HCT116 (cell line): ENCODE measurements around the gene EGF.

Experiments used
- CEBPB ChIP-seq: IDR thresholded peaks from 2 replicates; pipeline ENCODE4 v1.6.1; 2012; ENCODE audit warnings: low read depth
- ELF1 ChIP-seq: IDR thresholded peaks from 2 replicates; pipeline ENCODE4 v1.6.1; 2012; ENCODE audit warnings: low read depth, borderline replicate concordance
- EZH2phosphoT487 ChIP-seq: fragments of 200-600 bp; IDR thresholded peaks from 2 replicates; pipeline ENCODE4 v1.6.1; 2018; ENCODE audit warnings: antibody characterized with exemption, borderline replicate concordance
- POLR2A ChIP-seq: IDR thresholded peaks from 2 replicates; pipeline ENCODE4 v1.7.0; 2011; ENCODE audit warnings: borderline replicate concordance; ENCODE audit not compliant: insufficient read depth, insufficient read length; ENCODE audit errors: extremely low read depth
- POLR2AphosphoS5 ChIP-seq: IDR thresholded peaks from 2 replicates; pipeline ENCODE4 v1.6.1; 2011; ENCODE audit warnings: mild to moderate bottlenecking, low read depth, low read length, moderate library complexity
- RAD21 ChIP-seq: IDR thresholded peaks from 2 replicates; pipeline ENCODE4 v1.6.1; 2012; ENCODE audit warnings: low read depth, mild to moderate bottlenecking
- TF ChIP-seq, protein P1 (sequence below), 3 experiments: fragments of 200-600 bp in 1 of 3; sonication (generic) in 1 of 3; IDR thresholded peaks in 2 of 3; conservative IDR thresholded peaks in 1 of 3; 2 replicates each; pipeline ENCODE4 v1.5.1; 2012 to 2017; ENCODE audit warnings: low read depth in 2 of 3, low read length in 2 of 3, antibody characterized with exemption in 1 of 3, borderline replicate concordance in 1 of 3, control low read depth in 1 of 3, mild to moderate bottlenecking in 1 of 3, mixed read lengths in 1 of 3, mixed run types in 1 of 3, moderate library complexity in 1 of 3; ENCODE audit not compliant: insufficient read depth in 1 of 3

DNA sequence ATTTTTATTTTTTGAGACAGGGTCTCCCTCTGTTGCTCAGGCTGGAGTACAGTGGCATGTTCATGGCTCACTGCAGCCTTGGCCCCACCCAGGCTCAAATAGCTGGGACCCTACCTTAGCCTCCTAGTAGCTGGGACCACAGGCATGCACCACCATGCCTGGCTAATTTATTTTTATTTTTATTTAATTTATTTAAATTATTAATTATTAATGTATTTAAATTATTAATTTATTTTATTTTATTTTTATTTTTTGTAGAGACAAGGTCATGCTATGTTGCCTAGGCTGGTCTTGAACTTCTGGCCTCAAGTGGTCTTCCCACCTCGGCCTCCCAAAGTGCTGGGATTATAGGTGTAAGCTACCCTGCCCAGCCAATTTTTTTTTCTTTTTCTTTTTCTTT is 69.3 kb downstream of the EGF start:
- TF ChIP-seq POLR2AphosphoS5 (no peak), POLR2A (no peak), EZH2phosphoT487 (no peak), CEBPB (no peak), RAD21 (no peak), ELF1 (no peak)
- TF ChIP-seq, protein P1, sequence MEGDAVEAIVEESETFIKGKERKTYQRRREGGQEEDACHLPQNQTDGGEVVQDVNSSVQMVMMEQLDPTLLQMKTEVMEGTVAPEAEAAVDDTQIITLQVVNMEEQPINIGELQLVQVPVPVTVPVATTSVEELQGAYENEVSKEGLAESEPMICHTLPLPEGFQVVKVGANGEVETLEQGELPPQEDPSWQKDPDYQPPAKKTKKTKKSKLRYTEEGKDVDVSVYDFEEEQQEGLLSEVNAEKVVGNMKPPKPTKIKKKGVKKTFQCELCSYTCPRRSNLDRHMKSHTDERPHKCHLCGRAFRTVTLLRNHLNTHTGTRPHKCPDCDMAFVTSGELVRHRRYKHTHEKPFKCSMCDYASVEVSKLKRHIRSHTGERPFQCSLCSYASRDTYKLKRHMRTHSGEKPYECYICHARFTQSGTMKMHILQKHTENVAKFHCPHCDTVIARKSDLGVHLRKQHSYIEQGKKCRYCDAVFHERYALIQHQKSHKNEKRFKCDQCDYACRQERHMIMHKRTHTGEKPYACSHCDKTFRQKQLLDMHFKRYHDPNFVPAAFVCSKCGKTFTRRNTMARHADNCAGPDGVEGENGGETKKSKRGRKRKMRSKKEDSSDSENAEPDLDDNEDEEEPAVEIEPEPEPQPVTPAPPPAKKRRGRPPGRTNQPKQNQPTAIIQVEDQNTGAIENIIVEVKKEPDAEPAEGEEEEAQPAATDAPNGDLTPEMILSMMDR (IDR thresholded peaks at IDR 0.05 in 2 of 3, conservative IDR thresholded peaks at IDR 0.05 in 1 of 3; ENCODE audit: borderline replicate concordance in 1 of 3, insufficient read depth in 1 of 3, low read depth in 2 of 3, low read length in 2 of 3) = no peak
